Stimulated activated CD4-positive, alpha-beta T cell treated with anti-CD3 and anti-CD28 coated beads, Interleukin-12 subunit alpha, Interleukin-12 subunit beta, amount 100 ng/mL, for 24 hours (primary cell): ENCODE data around the gene MINDY3.

Experiments
- DNase-seq, 2 experiments: peaks; one replicate each; pipeline ENCODE4 v3.0.0-alpha.2; 2020; ENCODE audit warnings: low read depth in 2 of 2

The MINDY3 gene

DNA sequence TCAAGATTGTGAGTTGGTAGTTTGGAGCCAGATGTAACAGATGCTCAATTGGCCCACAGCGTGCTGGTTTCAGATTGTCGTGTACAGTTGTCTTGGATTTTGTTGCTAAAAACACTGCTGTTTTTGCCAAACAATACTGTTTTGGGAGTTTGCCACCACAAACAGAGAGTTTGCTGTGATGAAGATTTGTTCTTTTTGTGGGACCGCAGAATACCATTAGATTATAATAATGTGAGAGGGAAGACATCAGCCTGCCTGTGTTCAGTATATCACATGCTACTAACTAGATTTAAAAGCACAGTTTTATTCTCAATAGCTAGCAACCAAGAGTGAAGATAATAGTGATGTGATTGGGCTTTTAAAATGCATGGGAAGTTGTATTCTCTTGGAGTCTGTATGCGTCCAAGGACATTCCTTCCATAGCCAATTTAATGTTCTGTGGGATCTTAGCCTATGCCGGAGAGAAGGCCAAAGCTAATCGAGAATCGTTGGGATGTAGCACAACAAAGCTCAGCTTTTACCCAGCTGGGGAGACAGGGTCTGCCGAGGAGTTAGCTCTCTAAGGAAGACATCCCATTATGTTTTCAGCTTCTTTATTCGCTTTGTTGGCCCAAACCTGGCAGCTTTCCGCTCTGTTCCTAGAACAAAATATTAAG, 121.9 kb downstream of the MINDY3 start:
- DNase-seq, result no peak

DNA sequence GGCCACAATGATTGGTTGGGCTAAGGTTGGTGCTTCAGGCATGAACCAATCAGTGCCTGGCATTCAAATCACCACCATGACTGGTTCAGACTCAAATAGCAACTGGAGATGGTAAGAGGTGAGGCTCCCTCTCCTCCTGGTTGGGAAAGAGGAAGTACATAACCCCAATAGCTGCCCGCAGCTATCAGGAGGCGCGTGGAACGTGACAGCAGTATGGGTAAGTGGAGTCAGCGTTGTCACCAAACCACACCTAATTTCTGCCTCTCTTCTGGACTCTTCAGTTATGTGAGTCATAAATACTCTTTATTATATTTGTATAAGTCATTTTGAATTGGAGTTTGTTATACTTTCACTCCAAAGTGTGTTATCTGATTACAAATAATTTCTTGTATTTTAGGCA, 122.7 kb downstream of the MINDY3 start:
- no peak for DNase-seq

DNA sequence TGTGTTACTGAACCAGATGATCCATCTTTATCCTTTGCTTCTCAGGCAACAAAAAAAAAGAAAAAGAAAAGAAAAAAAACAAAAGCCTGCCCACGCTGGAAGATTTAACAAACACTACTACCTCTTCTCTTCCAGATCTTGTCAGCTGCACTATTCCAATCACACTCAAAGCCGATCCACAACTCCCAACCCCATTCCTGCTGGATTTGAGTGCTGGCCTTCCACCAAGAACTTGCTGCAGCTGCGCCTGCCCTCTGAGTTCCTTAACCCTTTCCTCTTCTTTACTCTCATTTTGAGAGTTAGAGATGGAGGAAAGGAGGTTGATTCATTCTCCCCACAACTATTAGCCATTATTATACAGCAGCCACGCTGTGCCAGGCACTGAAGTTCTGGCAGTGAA, 124.5 kb downstream of the MINDY3 start:
- no peak for DNase-seq

DNA sequence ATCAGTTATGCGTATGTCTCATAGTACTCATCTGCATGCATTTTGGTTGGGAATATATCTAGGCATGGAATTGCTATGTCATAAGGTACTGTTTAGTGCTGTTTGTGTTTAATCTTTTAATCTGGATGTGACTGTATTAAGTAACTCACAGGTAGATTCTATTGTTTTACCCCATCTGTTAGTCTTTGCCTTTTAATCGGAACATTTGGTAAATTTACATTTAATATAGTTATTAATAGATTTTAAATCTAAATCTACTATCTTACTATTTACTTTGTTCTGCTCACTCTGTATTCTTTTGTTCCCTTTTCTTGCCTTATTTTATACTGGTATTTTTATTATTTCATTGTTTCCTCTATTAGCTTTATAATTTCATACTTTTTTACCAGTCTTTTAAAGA, 130.0 kb downstream of the MINDY3 start:
- no peak for DNase-seq

DNA sequence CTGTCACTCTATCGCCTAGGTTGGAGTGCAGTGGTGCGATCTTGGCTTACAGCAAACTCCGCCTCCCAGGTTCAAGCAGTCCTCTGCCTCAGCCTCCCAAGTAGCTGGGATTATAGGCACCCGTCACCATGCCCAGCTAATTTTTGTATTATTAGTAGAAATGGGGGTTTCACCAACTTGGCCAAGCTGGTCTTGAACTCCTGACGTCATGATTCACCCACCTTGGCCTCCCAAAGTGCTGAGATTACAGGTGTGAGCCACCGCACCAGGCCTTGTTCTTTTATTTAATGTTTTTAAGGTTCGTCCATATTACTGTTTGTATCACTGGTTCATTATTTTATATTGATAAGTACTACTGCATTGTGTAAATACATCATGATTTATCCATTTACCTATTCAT, 130.4 kb downstream of the MINDY3 start:
- DNase-seq, result no peak
